ENCODE results near the gene GOLGA6C.
"Not testable (repeated sequence)": the region's sequence is repeated elsewhere in the genome, so short reads cannot be mapped to it uniquely, and the experiment has no call there.

Gene GOLGA6C

DNA sequence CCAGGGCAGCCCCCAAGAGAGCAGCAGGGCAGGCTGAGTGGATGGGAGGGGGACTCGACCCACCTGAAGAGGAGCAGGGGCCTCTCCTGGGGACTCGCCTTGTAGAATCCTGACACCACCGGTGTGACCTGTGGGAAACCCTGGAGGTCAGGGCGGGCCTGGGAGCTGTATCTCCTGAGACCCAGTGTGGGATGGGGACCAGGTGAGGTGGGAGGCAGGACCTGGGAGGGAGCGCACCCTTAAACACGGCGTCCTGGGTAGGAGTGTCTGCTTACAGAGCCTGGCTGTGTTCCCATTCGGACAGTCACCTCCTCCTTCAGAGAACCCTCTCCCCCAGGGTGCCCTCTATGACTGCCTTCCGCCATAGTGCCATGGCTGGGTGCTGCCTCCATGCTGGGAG is 29.3 kb upstream of the GOLGA6C start:
- no peak for DNase-seq

DNA sequence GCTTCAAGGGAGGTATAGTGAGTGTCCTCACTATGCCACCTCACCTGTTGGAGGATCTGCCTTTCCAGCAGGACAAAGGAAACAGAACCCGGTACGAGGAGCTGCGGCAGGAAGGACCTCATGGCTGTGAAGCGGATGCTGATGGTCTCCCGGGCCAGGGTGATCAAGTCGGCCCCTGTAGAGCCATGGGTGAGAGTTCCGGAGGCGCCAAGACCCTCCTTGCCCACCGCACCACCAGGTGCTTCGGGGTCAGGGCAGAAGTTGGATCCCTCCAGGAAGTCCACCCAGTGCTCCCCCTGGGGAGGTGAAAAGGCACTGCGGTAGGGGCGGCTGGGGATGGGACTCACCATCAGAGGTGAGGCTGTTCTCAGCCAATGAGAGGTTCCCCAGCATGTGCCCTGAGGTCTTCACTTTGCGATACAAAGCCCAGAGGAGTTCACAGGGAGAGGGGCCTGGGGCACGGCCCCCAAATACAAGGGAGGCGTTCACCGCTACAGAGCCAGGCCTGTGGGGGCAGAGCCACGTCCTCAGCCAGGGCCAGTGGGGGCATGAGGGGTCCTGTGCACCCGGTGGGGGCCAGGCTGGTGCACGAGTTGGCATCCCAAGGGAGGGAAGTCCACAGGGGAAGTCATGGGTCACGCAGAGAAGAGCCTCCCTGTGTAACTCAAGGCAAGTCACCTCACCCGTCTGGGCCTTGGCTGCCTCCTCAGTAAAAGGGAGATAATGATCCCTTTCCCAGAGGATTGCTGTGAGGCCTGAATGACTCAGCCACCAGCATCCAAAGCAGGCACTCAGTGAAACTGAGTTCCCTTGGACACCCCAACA is 28.7 kb upstream of the GOLGA6C start:
- DNase-seq: no peak

DNA sequence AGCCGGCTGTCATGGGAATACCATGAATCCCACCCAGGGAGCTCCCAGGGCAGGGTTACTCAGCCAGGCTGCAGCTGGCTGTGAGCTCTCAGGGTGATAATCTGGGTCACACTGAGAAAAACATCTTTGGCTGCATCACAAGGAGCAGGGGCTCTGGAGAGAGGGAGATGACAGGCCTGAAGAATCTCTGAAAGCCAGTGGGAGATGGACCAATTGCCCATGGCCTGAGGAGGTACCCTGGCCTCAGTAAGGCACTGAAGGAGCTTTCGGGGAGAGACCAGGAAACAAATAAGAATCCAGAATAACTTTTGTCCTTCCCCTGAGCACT is 28.2 kb upstream of the GOLGA6C start:
- DNase-seq: no peak

DNA sequence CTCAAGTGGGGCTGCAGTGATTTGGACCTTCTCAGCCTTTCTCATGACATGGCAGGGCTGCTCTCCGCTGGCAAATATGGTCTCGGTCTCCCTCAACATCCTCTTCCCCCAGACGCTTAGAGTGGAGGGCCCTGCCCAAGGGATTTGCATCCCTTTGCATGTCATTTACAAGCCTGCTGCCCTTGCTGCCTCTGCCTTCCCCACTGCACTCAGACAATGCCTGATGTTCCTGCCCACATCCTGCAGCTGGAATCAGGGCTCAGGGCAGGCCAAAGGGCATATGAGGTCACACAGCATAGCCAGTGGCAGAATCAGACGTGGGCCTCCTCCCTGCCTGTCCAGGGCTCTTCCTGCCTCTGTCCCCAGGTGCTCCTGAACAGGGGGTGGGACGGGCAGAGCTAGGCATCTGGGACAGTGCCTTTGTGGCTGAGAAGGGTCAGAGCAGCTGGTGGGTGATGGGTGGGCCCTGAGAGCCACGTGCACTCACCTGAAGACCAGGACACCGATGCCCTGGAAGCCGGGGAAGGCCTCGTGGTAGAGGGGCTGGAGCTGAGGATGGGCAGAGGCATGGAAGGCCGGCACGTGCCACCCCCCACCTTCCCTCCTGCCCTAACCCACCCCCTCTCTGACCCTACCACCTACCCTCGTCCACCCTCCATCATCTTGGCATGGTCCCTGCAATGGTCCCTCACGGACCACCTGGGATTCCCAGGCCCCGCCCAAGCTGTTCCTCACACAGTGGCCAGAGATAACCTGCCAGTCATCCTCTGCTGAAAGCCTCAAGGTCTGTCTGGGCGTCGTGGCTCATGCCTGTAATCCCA is 27.4 kb upstream of the GOLGA6C start:
- no peak for DNase-seq

DNA sequence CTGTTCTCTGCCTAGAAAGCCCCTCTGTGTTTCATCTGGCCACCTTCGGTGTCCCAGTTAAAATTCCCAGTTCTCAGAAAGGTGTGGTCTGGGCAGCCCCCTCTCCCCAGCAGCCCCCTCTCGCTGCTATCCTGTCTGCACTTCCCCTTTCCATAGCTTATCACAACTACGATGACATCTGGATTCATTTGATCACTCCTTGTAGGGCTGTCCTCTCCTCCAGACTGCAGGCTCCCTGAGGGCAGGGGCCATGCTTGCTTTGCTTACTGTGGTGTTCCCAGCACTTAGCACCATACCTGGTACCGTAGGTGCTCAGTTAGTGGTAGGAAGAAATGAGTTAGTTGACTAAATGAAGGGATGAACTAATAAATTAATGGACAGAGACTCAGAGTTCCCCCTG is 26.3 kb upstream of the GOLGA6C start:
- DNase-seq: no peak

DNA sequence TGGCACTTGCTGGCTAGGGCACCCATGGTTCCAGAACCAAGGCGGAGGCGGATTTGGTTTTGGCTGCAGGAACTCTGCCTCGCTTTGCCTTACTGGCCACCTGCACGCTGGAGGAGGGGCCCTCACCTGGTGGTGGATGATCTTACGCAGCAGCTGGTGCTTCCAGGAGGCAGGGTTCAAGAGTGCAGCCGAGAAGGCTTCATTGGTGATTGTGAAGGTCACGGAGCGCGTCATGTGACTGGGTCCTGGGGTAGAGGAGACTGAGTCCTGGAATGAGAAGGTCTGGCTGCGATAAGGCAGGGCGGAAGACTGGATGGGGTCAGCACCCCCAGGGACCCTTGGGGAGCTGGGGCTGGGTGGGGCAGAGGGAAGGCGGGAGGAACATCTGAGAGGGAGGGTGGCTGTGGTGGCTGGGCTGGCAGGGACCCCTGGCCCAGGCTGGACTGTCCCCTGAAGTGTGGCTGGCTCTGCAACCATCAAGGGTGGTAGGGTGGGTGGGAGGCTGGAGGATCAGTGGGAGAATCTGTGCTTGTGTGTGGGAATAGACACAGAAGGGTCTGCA is 25.8 kb upstream of the GOLGA6C start:
- no peak for DNase-seq

DNA sequence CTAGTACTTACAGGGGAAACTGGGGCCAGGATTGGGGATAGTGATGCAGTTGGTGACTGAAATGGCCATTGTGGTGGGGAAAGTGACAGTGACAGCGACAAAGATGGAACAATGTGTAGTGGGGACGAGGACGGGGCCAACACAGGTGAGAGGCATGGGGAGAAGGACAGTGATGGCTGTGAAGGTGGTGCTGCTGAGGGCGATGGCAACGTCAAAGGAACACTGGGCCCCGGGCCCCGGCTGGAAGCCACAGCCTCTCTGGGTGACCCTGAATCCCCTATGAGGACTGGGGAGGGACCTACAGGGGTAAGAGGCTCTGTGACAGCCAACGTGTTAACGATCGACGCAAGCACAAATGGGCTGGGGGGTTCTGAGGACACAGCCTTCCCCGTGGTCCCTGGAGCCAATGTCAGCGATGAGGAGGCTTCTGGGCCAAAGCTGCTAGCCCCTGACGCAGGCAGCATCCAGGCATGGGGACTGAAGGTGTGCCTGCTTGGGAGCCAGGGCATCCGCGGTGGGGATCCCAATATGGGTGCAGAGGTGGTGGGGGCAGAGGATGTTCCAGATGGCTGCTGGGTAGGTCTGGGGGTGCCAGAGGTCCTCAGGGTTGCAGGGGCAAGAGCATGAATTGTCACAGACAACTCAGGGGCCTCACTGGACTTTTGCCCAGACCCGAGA is 25.2 kb upstream of the GOLGA6C start:
- no peak for DNase-seq

DNA sequence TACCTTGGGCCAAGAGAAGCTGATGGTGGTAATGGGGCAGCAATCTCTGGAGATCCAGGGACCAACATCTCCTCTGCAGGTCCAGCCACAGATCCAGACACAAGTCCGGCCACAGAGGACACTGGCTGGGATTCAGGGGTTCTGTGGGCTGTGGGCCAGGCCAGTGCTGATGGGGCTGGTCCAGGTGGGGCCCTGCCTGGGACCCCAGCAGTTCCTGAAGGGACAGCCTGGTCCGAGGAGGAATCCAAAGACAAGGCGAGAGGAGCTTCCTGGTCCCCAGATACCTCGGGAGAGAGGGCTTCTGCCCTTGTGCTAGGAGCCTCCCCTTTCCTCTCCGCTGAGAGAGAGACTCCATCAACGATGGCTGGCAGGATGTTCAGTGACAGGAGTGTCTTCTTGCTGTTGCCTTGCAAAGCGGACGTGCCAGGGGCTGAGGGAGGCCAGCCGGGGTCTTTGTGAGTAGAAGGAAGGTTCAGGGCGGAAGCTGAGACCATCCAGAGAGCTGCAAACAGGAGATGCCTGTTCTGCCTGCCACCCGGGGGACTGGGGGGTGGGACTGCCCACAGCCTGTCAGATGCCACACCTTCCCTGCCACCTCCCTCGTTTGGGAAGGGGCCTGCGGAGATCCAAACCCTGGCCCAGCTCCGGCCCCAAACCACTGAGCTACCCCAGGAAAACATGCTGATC is 24.5 kb upstream of the GOLGA6C start:
- DNase-seq: no peak

DNA sequence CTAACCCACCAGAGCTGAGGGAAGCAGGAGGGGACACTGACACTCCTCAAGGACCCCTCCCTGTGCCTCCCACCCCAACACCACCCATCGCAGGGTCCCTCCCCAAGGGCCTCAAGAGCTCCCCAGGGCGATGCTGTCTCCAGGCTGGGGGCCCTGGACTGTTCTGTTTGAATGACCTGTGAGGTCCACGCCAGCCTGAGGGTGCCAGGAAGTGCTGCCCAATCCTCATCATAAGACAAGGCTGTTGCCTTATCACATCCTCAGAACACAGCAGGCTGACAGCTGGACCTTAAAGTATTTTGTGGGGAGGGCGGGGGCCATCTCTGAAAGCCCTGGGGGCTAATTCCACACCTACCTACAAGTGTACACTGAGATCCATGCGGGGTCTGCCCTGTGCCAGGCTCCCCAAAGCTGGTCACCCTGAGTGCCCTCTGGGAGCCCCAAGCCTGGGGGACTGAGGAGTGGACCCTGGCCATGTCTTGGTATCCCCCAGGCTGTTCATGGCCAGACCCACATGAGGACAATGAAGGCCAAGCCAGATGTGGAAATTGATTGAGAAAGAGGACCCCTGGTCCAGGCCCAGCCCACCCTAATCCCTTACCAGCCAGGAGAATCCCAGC is 23.8 kb upstream of the GOLGA6C start:
- DNase-seq: no peak

DNA sequence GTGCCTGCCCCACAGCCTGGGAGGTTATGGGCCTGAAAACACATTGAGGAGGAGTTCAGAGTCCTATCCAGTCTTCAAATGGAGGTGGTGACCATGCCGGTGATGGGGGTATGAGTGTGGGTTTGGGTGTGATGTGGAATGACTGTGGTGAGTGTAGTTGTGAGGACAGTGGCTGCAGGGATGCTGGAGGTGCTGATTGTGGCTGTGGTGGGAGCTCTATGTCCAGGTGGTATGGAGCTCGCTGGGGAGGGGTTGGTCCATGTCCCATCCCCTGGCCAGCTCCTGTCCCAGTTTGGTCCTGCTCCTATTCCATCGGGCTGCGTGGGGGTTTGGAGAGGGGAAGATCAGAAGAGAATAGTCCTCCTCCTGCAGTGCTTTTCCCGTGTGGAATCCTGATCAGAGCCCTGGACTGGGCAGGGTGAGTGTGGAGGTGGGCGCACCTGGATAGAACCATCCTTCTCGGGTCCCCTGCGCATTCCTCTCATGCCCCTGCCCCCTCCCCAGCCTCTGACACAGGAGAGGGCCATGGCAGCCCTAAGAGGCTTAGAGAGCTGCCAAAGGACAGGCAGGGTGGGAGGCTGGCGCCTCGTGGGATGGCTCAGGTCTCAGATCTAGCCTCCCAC is 23.0 kb upstream of the GOLGA6C start:
- DNase-seq: no peak

DNA sequence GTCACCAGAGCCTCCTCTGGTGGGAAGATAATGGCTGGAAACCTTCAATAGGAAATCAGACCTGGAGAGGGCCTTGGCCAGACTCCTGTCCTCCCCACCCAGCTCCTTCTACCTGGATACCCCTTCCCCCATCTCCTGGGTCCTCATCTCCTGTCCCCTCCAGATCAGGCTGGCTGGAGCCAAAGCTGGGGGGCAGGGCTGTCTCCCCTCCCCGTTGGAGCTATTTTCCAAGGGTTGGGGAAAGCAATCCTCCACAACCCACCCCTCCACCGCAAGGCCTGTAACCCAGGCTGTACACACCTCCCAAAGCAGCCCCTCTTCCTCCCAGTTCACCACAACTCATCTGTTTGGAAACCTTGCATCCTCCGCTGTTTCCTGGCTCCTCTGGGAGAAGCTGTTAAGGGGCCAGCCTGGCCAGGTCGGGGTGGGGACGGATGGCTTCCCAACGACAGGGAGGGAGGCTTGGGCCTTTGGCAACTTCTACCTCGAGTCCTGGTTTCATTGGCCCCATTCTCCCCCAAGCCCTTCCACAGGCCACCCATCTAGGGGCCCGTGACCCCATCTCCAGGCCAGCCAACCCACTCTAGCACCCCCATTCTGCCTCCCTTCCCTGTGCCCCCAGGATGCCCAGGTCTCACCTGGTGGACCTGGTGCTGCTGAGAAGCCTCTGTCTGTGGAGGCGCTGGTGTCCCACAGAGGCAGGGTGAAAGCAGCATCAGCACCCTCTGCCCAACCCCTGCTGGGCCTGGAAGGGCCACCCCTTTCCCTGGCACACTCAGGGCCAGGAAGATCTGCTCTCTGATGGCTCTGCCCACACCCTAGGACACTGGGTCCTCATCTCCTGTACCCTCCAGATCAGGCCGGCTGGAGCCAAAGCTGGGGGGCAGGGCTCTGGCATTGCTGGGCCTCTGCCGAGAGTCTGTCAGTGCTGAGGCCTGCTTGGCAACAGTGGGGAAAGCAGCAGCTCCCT is 22.1 kb upstream of the GOLGA6C start:
- no peak for DNase-seq

DNA sequence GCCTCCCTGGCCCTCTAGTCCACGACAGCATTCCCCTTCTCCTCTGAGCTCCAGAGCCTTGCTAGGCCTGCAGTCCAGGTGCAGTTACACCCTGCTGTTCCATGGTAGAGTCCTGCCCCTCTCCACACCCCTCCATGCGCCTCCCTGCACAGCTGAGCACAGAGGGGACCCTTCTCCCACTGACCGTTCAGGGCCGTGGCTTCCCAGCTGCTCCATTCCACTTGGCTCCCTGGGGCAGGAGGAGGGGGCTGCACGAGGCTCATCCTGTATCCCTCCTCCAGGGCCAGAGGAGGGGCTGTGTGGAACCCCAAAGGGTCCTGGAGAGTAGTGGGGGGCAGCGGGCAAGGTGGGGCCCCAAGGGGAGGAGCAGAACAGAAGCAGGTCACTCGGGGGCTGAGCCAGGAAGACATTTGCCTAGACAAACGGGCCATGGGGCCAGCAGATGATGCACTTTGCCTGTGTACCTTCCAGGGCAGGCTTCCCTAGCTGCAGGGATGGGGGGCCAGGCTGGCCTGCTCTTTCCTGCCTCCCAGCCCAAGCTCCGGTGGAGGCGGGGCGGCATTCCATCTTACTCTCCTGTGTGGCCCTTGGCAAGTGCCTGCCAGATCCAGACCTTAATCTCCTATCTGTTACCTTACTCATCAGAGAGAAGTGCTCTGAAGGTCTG is 20.7 kb upstream of the GOLGA6C start:
- no peak for DNase-seq

DNA sequence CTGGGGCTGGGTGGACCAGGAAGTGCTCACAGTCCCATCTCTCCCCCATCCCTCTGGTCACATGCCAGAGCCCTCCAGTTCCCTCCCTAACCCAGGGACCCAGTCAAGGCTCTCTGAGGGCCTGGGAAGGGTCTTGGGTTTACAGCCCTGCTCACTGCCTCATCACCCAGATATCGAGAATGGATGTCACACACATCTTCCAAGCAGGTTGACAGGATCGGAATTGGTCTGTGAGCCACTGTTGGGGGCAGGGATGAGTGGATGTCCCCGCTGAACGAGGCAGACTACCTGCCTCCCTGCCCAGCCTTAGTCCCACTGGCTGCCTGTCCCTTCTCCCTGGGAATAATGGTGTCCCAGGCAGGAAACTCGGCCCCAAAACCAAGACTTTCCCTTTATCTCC is 20.0 kb upstream of the GOLGA6C start:
- DNase-seq: no peak

DNA sequence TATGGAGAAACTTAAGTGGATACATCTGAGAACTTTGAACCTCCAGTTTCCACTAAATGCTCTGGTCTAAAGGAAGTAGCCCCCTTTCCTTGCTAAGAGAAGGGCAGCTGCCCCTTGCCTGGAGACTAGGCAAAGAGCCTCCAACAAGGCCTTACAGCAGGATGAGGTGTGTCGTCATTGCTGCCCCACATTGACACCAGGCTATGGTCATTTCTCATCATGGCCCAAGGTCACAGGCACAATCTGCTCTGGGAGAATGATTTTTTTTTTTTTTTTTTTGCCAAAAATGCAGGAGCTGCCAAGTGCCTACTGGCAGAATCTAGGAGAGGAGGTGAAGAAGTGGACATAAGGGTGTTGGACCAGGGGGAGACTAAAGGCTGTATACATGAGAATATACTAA is 12.4 kb upstream of the GOLGA6C start:
- DNase-seq: not testable (repeated sequence)

DNA sequence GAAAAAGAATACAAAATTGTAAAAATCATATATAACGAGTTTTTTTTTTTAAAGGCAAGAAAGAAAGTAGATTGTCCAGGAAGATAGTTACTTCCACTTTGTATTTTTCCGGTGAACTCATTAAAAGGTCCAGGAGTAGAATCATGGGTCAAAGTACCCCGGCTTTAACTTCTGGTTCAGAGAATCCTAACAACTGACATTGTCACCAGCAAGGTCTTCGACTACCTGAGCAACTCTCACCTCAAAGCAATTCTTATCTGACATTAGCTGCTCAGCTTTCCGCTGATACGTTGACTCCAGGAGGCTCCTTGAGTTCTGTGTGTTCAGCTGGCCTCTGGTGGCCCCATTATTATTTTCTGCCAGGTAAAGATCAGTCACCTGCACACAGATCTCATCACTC is 9.1 kb upstream of the GOLGA6C start:
- not testable (repeated sequence) for DNase-seq

DNA sequence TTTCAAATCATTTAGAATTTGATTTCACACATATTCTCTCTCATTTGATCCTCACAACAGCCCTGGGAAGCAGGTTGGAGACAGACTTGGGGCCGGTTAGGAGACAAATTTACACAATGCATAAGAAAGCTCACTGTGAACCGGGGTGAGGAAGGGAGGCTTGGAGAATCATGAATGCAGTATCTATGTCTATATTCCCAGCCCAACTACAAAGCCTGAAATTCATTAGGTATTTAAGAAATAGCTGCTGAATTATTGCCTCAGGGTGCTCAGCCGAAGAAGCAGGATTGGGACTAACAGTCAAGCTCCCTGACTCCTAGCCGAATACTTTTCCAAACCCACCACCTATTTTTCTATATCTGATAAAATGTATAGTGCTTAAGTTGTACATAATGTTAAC is 8.4 kb upstream of the GOLGA6C start:
- DNase-seq: no peak

DNA sequence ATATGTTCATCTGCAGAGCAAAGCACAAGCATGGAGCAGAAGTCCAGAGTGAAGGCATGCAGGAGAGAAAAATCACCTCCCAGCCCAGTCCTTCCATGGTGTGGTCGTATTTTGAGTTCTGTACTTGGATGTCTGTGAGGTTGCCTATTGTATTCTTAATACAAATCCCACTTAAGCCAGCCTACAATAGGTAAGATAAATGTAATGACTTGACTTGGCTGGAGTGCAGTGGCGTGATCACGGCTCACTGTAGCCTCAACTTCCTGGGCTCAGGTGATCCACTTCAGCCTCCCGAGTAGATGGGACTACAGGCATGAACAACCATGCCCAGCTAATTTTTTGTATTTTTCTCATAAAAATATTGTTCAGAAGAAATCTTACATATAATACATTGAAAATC is 6.8 kb upstream of the GOLGA6C start:
- not testable (repeated sequence) for DNase-seq

DNA sequence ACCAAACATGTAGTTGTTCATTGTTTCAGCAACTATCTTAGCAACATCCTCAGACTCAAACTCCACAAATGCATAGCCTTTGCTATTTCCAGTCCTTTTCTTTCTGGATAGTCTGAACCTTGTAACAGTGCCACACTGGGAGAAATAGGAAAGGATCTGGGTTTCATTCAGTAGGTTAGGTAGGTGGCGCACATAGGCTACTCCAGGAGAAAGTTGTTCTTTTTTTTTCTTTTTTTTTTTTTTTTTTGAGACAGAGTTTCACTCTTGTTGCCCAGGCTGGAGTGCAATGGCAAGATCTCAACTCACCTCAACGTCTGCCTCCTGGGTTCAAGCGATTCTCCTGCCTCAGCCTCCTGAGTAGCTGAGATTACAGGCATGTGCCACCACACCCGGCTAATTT is 5.8 kb upstream of the GOLGA6C start:
- not testable (repeated sequence) for DNase-seq

DNA sequence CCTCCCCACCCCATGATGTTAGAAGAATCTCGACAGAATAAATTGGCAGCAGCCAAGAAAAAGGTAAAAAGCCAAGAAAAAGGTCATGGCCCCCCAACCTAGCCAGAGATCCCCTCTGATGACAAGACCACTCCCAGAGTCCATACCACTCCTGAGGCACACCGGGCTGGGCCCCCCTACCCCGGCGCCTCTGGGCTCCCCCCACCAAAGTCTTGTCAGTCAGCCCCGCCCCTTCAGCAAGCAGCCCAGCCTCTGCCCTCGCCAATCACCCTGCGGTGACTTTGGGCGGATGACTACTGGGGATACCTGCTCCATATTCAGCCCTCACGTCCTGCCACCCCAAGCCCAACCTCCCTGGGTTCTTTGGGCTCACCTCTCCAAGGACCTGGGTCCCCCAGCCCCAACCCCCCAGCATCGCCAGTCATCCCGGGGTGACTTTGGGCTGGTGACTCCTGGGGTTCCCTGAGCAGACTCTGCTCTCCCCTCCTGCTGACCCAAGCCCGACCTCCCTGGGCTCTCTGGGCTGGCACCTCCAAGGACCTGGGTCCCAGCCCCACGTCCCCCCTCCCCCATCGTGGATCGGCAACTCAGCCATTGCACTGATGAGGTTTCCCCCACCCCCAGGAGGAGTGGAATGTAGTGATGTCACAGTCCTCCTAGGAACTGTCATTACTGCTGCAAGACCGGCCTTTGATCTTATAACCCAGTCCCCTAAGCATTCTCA is 648 bp downstream of the GOLGA6C start:
- not testable (repeated sequence) for DNase-seq
